Activated naive CD4-positive, alpha-beta T cell treated with anti-CD3 and anti-CD28 coated beads for 36 hours (primary cell): Measurements from ENCODE around the gene FAM156A. TPM values are rescaled to one million over a fixed set of nuclear protein-coding genes. Genes with fewer than 3 reads are reported as not detected.
"Not testable (repeated sequence)": the region's sequence is repeated elsewhere in the genome, so short reads cannot be mapped to it uniquely, and the experiment has no call there.

Experiments used
- CTCF ChIA-PET: fragments of 350-600 bp; sonication (Branson Sonifier 250); formaldehyde crosslinking; loops from one replicate; lab custom pipeline; 2021; ENCODE audit warnings: antibody characterized with exemption; lab: Charles Lee
- DNase-seq: peaks from one replicate; pipeline ENCODE4 v3.0.0-alpha.2; 2020
- H3K27ac Mint-ChIP-seq: one replicate; pipeline ENCODE4 v1.8.0; 2021; ENCODE audit warnings: mild to moderate bottlenecking, mixed read lengths
- H3K27me3 Mint-ChIP-seq: one replicate; pipeline ENCODE4 v1.8.0; 2021; ENCODE audit warnings: low read depth, mixed read lengths
- H3K36me3 Mint-ChIP-seq: one replicate; pipeline ENCODE4 v1.8.0; 2021; ENCODE audit warnings: low read depth, mixed read lengths
- H3K4me1 Mint-ChIP-seq: one replicate; pipeline ENCODE4 v1.8.0; 2021; ENCODE audit warnings: low read depth, mixed read lengths
- H3K4me3 Mint-ChIP-seq: one replicate; pipeline ENCODE4 v1.8.0; 2021; ENCODE audit warnings: mild to moderate bottlenecking, moderate library complexity, mixed read lengths
- H3K9me3 Mint-ChIP-seq: one replicate; pipeline ENCODE4 v1.8.0; 2021; ENCODE audit warnings: mixed read lengths
- intact Hi-C: fragments of 100-400 bp; cut with micrococcal nuclease; formaldehyde crosslinking; loops from one replicate; pipeline ENCODE4 v1.15.1; 2023
- total RNA-seq, 2 experiments: library from RNA; stranded (reverse); gene quantifications; one replicate each; pipeline ENCODE4 v1.2.3, GENCODE V29; 2021

The FAM156A gene
- total RNA-seq, 2 experiments from 2014 or later, result 17.9 to 19.7 TPM

DNA sequence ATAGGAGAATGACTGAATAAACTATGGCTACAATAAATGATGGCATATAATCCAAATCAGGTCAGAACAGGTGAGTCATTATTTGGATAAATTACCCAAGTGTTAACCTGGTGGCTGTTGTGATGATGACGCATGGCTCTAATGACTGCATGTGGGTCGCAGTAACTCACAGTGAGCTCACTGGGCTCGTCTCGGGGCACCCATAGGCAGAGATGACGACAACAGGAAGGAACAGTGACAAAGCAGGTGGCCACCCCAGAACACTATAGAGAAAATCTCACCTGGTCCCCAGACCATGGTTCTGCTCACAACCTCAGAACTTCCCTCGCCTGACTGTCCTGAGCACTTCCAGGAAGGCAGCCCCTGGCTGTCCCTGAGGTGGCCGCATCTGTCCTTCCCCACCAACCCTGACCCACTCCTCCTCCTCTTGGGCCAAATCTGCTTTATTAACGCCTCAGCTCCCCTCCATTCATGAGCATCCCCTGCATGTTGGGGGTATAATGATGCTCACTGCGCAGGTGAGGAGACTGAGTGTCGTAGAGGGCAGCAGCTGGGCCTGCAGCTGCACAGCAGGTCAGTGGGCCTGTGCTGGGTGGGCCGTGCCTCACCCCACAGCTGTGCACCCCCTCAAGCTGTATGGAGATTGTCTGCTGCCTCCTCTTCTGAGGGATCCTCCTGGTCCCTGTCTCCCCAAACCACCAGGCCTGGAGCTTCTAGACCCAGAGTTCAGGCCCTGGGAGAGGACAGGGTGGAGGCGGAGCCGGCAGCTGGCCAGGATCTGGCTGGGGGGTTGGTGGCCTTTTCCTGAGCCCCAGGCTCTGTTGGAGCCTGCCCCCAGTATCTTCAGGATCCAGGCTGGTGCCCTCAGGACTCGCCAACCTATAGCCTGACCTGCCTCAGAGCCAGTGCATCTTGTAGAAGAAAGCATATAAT, 30.9 kb upstream of the FAM156A start:
- DNase-seq, result peak; percentile 11
- H3K9me3 Mint-ChIP-seq, result no peaks in the 10 kb centered on the region
- H3K27me3 Mint-ChIP-seq, result no peaks in the 10 kb centered on the region
- CTCF ChIA-PET, result interaction anchor here (0.7 to 2.5 kb wide), 5 partner anchors 11 to 101 kb away, joined by 3 to 12 read pairs (median 3); no protein-coding TSS in a partner anchor
- intact Hi-C loops, result no loop called here
- peaks cover 23% of the 10 kb centered on the region for H3K4me1 Mint-ChIP-seq
- no peak overlapping the region for H3K27ac Mint-ChIP-seq
- H3K4me3 Mint-ChIP-seq, result no peak overlapping the region
- H3K36me3 Mint-ChIP-seq, result no peaks in the 10 kb centered on the region

DNA sequence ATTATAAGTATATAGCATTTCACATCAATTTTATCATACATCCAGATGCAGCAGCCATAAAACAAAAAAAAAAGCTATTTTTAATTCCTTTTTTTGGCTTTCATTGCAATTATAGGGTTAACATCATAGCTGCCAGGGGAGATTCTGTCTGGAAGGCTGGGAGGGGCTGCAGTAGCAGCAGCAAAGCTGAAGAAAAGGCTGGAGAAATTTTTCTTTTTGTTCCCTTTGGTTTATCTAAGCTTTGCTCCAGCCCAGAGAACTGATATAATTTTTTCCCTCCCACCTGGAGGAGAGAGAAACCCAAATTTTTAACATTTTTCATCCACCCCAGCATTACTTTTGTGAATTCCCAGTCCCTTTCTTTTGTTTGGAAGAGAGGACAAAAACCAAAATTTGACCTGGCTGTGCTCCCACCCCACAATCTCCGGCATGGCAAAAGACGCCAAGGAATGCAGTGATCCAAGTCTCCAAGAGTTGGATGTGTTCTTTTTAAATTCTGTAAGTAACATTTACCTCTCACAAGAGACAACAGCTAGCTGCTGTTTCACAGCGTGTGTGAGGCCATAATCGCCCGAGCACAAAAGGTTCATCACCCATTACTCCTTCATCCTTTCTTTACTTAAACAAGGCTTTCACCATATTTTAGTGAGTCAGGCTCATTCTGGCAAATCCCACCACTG, 25.1 kb upstream of the FAM156A start:
- no peaks in the 10 kb centered on the region for H3K36me3 Mint-ChIP-seq
- H3K4me3 Mint-ChIP-seq, result no peak overlapping the region
- H3K27ac Mint-ChIP-seq, result no peak overlapping the region
- intact Hi-C loops, result no loop called here
- no peaks in the 10 kb centered on the region for H3K27me3 Mint-ChIP-seq
- no peak for DNase-seq
- CTCF ChIA-PET, result no interaction called here
- no peaks in the 10 kb centered on the region for H3K9me3 Mint-ChIP-seq
- H3K4me1 Mint-ChIP-seq, result peaks cover 8% of the 10 kb centered on the region

DNA sequence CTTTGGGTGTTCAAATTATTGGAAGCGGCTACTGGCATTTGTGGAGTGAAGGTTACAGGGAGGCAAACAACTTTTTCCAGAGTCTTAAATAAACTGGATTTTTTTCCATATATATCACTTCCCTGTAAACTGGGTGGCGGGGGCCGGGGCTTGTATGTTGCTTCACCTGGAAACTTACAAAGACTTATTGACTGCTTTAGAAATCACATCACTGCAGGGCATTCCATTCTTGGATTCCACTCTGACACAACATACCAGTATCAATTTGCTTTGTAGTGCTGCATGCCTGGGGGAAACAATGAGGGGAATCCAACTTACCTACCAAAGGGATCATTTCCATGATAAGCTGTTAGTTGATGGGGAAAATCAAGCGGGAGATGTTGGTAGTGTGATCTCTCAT, 21.7 kb upstream of the FAM156A start:
- no peak for DNase-seq
- H3K4me3 Mint-ChIP-seq, result no peak overlapping the region
- no peaks in the 10 kb centered on the region for H3K36me3 Mint-ChIP-seq
- H3K27me3 Mint-ChIP-seq, result no peaks in the 10 kb centered on the region
- H3K27ac Mint-ChIP-seq, result no peak overlapping the region
- intact Hi-C loops, result no loop called here
- CTCF ChIA-PET, result no interaction called here
- peaks cover 6% of the 10 kb centered on the region for H3K4me1 Mint-ChIP-seq
- H3K9me3 Mint-ChIP-seq, result no peaks in the 10 kb centered on the region

DNA sequence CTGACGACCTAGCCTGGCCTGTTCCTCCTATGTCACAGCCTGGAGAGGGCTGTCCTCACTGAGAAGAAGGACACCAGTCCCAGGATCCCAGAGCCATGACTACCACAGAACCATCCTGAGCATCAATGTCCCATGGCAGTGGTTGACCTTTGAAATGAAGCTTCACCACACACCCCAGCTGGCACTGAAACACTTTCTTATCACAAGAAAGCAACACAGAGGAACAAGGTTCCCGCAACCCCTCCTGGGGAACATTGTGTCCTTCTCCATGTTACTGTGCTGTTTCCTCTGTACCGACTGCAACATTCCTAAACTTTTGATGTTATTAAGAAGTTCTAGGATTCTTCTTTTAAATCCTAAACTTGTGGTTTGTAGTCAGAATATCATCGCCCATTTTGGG, 21.2 kb upstream of the FAM156A start:
- Mint-ChIP-seq H3K4me1 (peaks cover 5% of the 10 kb centered on the region), H3K9me3 (no peaks in the 10 kb centered on the region), H3K4me3 (no peak overlapping the region), H3K36me3 (no peaks in the 10 kb centered on the region), H3K27me3 (no peaks in the 10 kb centered on the region), H3K27ac (no peak overlapping the region)
- CTCF ChIA-PET, result no interaction called here
- intact Hi-C loops, result no loop called here
- DNase-seq, result no peak

DNA sequence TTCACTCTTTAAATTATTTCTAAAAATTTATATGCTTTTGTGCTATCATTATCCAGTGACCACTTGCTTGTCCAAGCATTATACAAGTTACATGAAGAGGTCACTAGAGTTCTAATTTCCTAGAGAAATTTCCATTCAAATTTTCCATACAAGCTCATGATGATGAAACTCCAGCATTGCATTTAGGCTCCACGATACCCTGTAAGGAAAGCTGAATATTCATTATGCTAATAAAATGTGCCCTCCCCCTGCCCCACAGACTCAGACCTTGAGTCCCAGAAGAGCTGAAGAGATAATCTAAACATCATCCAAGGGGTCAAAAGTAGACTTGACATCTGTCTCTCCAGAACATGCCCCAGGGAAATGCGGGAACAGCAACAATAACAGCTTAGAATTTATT, 19.6 kb upstream of the FAM156A start:
- H3K4me1 Mint-ChIP-seq, result peaks cover 5% of the 10 kb centered on the region
- intact Hi-C loops, result no loop called here
- H3K4me3 Mint-ChIP-seq, result no peak overlapping the region
- no peak for DNase-seq
- H3K9me3 Mint-ChIP-seq, result no peaks in the 10 kb centered on the region
- no peaks in the 10 kb centered on the region for H3K36me3 Mint-ChIP-seq
- no peaks in the 10 kb centered on the region for H3K27me3 Mint-ChIP-seq
- CTCF ChIA-PET, result interaction anchor here (0.6 to 1.1 kb wide), 2 partner anchors 12 to 57 kb away, joined by 3 to 4 read pairs; no protein-coding TSS in a partner anchor
- H3K27ac Mint-ChIP-seq, result no peak overlapping the region

DNA sequence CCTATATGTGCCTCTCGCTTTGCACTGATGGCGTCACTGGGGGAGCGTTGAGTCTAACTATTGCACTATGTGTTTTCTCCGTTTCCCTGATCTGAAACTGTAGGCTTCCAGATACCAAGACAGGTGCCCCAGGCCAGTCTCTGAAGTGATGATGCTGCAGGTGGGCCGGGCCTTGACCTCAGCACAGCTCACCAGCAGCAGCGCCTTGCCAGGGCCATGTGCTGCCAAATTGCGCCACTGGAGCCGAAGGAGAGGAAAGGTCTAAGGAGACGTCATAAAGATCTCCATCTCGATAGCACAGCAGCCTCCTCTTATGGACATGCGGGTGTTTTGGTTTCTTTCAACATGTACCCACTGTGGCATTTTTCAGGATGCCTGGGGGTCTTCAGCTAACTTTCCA, 17.3 kb upstream of the FAM156A start:
- H3K27me3 Mint-ChIP-seq, intact Hi-C loops, H3K4me3 Mint-ChIP-seq, H3K9me3 Mint-ChIP-seq, CTCF ChIA-PET, H3K36me3 Mint-ChIP-seq, DNase-seq, H3K27ac Mint-ChIP-seq, H3K4me1 Mint-ChIP-seq: not testable (repeated sequence)

DNA sequence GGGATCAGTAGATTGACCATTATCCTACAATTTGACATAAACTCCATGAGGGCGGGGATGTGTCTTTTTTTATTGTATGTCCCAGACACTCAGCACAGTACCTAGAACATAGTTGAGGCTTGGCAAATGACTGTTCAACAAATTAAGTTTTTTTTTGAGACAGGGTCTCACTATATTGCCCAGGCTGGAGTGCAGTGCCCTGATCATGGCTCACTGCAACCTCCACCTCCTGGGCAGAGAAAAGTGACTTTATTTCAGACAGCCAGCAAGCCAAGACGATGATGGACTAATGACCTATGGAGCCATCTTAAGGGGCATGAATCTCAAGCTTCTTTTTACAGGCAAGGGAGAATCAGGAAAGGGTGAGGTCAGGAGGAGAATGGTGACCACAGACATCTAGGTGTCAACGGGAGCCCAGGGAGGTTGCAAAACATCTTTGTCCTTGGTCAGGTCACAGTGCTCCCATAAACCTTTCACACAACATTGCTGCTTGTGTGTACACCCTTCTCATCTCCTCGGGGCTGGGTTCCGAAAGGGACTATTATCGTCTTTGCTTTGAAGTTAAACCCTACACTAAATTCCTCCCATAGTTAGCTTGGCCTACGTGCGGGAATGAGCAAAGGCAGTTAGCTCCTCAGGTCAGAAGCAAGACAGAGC, 16.1 kb upstream of the FAM156A start:
- H3K27me3 Mint-ChIP-seq, H3K4me3 Mint-ChIP-seq, H3K9me3 Mint-ChIP-seq, H3K36me3 Mint-ChIP-seq, intact Hi-C loops, DNase-seq, CTCF ChIA-PET, H3K4me1 Mint-ChIP-seq, H3K27ac Mint-ChIP-seq: not testable (repeated sequence)

DNA sequence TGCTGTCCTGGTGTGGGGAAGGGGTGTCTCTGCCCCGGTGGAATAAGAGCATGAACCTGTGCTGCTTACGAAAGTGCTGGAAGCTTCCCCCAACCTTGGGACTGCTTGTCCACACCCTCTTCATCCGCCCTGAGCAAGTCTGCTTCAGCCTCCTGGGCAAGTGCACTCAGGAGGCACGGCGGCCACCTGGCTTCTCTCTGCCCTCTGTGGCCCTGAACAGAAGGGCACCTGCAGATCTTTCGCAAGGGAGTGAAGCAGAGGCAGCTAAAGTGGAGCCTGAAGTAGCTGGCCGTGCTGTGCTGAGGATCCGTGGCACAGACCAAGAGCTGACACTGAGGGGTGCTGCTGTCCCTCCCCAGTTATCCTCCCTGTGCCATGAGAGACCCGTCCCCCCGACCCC, 9.6 kb upstream of the FAM156A start:
- H3K27me3 Mint-ChIP-seq, H3K4me3 Mint-ChIP-seq, H3K27ac Mint-ChIP-seq, H3K4me1 Mint-ChIP-seq, H3K9me3 Mint-ChIP-seq, H3K36me3 Mint-ChIP-seq, intact Hi-C loops, CTCF ChIA-PET, DNase-seq: not testable (repeated sequence)

DNA sequence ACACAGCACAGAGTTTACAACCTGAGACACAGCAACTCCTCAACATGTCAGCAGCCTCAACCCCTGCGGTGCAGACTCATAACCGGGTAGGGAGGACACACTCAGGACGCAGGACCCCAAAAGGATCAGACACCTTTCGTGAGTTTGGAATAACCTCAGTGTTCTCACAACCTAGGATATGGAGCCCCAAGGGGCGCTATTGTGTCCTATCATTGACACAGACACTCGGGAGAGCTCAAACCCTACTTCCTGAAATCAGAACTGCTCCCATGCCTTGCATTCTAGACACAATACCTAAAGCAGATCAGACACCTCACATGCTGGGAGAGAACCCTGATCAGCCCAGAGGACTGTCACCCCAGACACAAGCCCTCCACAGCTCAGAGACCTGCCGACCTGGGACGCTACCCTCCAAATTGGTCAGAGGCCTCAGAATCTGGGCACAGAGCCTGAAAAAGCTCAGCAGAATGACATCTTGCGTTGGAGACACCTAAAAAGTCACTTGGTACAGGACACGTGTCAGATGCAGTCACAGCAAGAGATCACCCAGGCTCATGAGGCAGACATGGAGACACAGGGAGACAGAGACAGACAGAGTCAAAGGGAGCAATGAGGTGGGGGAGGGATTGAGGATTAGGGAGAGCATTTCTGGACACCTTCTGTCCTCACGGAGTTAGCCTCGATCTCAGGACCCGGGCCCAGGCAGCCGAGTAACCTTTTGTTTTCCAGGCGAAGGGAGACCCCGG, 8.8 kb upstream of the FAM156A start:
- H3K9me3 Mint-ChIP-seq, CTCF ChIA-PET, H3K4me1 Mint-ChIP-seq, H3K36me3 Mint-ChIP-seq, DNase-seq, intact Hi-C loops, H3K4me3 Mint-ChIP-seq, H3K27me3 Mint-ChIP-seq, H3K27ac Mint-ChIP-seq: not testable (repeated sequence)

DNA sequence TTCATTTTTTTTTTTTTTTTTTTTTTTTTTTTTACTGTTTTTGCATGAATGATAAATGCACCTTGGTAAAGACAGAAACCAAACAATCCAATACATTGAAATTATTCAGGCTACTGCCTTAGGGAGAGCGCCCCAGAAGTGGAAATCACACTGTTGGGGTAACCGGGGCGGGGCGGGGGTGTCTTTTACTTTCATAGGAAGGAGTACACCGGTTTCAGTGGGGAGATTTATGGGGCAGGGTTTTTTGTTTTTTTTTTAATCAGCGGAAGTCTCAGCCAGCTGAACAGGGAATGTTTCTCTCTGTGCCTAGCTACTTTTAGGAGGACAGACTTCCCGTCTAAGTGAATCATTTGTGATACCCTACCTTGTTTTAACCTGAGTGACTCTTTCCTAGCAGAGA, 643 bp upstream of the FAM156A start:
- H3K4me3 Mint-ChIP-seq, intact Hi-C loops, CTCF ChIA-PET, H3K36me3 Mint-ChIP-seq, H3K27me3 Mint-ChIP-seq, H3K9me3 Mint-ChIP-seq, H3K4me1 Mint-ChIP-seq, H3K27ac Mint-ChIP-seq, DNase-seq: not testable (repeated sequence)

DNA sequence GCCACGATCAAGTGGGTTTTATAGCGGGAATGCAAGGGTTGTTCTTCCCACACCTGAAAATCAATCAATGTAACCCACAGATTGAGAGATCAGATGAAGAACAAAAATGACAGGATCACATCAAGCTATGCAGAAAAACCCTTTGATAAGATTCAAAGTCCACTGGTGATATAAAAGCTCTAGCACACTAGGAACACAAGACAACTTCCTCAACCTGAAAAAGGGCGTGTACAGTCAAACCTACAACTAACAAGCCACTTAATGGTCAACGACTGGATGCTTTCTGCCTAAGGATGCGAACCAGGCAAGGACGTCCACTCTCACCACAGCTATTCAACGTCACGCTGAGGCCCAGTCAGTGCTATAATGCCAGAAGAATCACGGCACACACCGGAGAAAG, 8.4 kb downstream of the FAM156A start:
- CTCF ChIA-PET, H3K9me3 Mint-ChIP-seq: not testable (repeated sequence)

DNA sequence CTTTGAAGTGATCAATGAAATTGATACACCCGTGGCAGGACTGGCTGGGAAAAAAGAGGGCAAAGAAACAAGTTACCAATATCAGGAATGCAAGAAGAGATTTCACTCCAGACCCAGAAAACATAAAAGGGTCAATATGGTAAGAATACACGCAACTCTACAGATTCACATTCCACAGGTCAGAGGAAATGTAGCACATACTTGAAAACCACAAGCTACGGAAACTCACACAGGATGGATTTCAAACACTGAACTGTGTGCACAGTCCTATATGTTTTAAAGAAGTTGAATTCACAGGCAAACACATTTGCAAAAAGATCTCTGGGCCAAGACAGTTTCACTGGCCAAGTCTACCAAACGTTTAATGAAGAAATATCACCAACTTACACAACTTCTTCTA, 9.0 kb downstream of the FAM156A start:
- H3K4me1 Mint-ChIP-seq, H3K27me3 Mint-ChIP-seq, CTCF ChIA-PET, DNase-seq, H3K4me3 Mint-ChIP-seq, H3K27ac Mint-ChIP-seq, H3K36me3 Mint-ChIP-seq, H3K9me3 Mint-ChIP-seq, intact Hi-C loops: not testable (repeated sequence)

More for the DNA sequence above, 8.4 kb downstream of the FAM156A start:
- H3K4me1 Mint-ChIP-seq, intact Hi-C loops, DNase-seq, H3K4me3 Mint-ChIP-seq, H3K27ac Mint-ChIP-seq, H3K36me3 Mint-ChIP-seq, H3K27me3 Mint-ChIP-seq: not testable (repeated sequence)
